HFFc6 (cell line): ENCODE measurements around the gene MACROH2A1. TPM values are rescaled to one million over a fixed set of nuclear protein-coding genes. Genes with fewer than 3 reads are reported as not detected.

Experiments
- DNase-seq: peaks from one replicate; pipeline ENCODE4 v3.0.0-alpha.2; 2018
- H3K27ac Mint-ChIP-seq: 2 replicates; pipeline ENCODE4 v1.8.0; 2020; ENCODE audit warnings: mild to moderate bottlenecking, mixed read lengths
- H3K27me3 Mint-ChIP-seq: 2 replicates; pipeline ENCODE4 v1.8.0; 2021; ENCODE audit warnings: mild to moderate bottlenecking, moderate library complexity, mixed read lengths; ENCODE audit not compliant: insufficient read depth
- H3K36me3 Mint-ChIP-seq: 2 replicates; pipeline ENCODE4 v1.8.0; 2021; ENCODE audit warnings: low read depth, mixed read lengths
- H3K4me1 Mint-ChIP-seq: 2 replicates; pipeline ENCODE4 v1.8.0; 2020; ENCODE audit warnings: low read depth, mixed read lengths
- H3K4me3 Mint-ChIP-seq: 2 replicates; pipeline ENCODE4 v1.8.0; 2020; ENCODE audit warnings: mild to moderate bottlenecking, moderate library complexity, mixed read lengths
- H3K9me3 Mint-ChIP-seq: 2 replicates; pipeline ENCODE4 v1.8.0; 2020; ENCODE audit warnings: mild to moderate bottlenecking, mixed read lengths
- total RNA-seq, 6 experiments: library from RNA; stranded (reverse); fragmentation: NEBNext Ultra II Directional; extraction: Animal tissue kit (Norgen Biotek cat#: 25700); gene quantifications; 2 replicates in 1 of 6; 3 replicates in 5 of 6; pipeline ENCODE4 v1.2.3, GENCODE V29; 2021
- TF ChIP-seq, protein P1 (sequence below): fragments of 200-600 bp; sonication (generic); IDR thresholded peaks from 2 replicates; pipeline ENCODE4 v1.5.0; 2021; ENCODE audit warnings: antibody characterized with exemption, mild to moderate bottlenecking

The MACROH2A1 gene
- total RNA-seq, 6 experiments from 2014 or later = 116 to 144 (median 127) TPM

- Mint-ChIP-seq H3K36me3 (no peaks in the 10 kb centered on the region), H3K27ac (no peak overlapping the region), H3K9me3 (no peaks in the 10 kb centered on the region), H3K27me3 (peaks cover 4% of the 10 kb centered on the region), H3K4me3 (no peak overlapping the region), H3K4me1 (peaks cover 30% of the 10 kb centered on the region)
- TF ChIP-seq, protein P1, sequence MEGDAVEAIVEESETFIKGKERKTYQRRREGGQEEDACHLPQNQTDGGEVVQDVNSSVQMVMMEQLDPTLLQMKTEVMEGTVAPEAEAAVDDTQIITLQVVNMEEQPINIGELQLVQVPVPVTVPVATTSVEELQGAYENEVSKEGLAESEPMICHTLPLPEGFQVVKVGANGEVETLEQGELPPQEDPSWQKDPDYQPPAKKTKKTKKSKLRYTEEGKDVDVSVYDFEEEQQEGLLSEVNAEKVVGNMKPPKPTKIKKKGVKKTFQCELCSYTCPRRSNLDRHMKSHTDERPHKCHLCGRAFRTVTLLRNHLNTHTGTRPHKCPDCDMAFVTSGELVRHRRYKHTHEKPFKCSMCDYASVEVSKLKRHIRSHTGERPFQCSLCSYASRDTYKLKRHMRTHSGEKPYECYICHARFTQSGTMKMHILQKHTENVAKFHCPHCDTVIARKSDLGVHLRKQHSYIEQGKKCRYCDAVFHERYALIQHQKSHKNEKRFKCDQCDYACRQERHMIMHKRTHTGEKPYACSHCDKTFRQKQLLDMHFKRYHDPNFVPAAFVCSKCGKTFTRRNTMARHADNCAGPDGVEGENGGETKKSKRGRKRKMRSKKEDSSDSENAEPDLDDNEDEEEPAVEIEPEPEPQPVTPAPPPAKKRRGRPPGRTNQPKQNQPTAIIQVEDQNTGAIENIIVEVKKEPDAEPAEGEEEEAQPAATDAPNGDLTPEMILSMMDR = no peak
- DNase-seq = no peak
Measured at GRCh38 chr5:135441919-135442318, 42.9 kb upstream of the MACROH2A1 start.

DNA sequence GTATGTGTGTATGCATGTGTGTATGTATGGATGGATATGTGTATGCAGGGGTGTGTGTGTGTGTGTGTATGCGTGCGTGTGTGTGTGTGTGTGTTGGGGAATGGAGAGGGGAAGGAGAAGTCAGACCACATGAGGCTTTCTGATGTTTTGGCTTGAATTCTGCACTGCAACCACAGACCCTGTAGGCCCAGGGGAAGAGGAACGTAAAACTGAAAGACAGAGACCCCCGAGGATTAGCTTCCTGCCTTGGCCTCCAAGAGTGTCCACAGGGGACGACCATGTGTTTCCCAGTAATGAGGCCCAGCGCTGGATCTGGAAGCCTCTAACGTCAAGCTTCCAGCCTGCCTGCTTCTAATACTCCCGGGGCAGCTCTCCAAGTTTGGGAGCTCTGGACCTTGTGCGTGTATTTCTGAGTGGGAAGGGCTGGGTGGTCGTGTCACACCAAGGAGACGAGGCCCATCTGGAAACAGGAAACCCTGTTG, 42.4 kb upstream of the MACROH2A1 start:
- Mint-ChIP-seq H3K4me1 (peaks cover 35% of the 10 kb centered on the region), H3K27me3 (peaks cover 4% of the 10 kb centered on the region), H3K4me3 (no peak overlapping the region), H3K27ac (no peak overlapping the region), H3K36me3 (no peaks in the 10 kb centered on the region), H3K9me3 (no peaks in the 10 kb centered on the region)
- TF ChIP-seq, protein P1 = no peak
- DNase-seq = no peak

- Mint-ChIP-seq H3K9me3 (no peaks in the 10 kb centered on the region), H3K27ac (no peak overlapping the region), H3K4me3 (no peak overlapping the region), H3K27me3 (peaks cover 4% of the 10 kb centered on the region), H3K36me3 (no peaks in the 10 kb centered on the region), H3K4me1 (peaks cover 40% of the 10 kb centered on the region)
- no peak for DNase-seq
- TF ChIP-seq, protein P1 = no peak
Measured at GRCh38 chr5:135440916-135441315, 41.9 kb upstream of the MACROH2A1 start.

DNA sequence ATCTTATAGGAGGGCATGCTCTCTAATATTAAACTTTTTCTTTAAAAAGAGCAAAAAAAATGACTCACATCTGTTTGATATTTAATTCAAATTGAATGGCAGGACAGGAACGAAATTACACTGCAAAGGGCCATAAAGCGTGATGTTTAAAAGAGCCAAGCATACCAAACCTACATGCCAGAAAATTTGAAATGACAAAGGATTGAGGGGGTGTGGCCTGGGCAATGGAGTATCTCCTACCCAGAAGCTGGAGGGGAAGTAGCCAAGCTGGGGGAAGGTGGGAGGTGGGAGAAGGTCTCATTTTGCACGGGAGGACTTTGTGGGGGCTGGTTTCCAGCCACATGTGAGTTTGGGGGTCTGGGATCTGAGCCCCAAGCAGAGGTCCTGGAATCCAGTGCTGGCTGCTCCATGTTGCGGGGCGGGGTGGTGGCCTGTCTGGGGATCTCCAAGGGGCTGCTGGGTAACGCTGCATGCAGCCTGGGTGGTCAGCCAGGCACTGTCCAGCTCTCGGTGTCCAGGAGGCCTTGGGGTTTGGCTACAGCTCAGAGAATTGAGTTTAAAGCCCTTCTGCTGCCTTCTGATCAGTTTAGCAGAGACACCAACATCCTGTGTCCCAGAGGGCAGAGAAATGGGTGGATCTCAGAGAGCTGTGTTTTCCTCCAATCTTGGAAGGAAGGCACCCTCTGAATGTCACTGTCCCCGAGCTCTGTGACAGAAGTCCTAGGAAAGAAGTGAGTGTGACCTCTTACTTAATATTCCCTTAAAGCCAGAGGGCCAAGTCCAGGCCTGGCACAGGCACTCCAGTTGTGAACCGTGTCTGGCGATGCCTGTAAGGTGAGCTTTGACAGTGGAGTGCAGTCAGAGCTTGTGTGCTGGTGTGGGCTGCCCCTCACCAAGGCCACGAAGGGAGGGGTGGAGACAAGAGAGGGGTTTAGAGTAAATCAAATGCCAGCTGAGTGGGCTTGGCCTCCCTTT, 40.5 kb upstream of the MACROH2A1 start:
- no peak for DNase-seq
- Mint-ChIP-seq H3K27me3 (peaks cover 4% of the 10 kb centered on the region), H3K4me3 (no peak overlapping the region), H3K36me3 (no peaks in the 10 kb centered on the region), H3K27ac (no peak overlapping the region; the same call in 1 of the 2 replicates), H3K9me3 (no peaks in the 10 kb centered on the region), H3K4me1 (peaks cover 52% of the 10 kb centered on the region)
- TF ChIP-seq, protein P1 = no peak

DNA sequence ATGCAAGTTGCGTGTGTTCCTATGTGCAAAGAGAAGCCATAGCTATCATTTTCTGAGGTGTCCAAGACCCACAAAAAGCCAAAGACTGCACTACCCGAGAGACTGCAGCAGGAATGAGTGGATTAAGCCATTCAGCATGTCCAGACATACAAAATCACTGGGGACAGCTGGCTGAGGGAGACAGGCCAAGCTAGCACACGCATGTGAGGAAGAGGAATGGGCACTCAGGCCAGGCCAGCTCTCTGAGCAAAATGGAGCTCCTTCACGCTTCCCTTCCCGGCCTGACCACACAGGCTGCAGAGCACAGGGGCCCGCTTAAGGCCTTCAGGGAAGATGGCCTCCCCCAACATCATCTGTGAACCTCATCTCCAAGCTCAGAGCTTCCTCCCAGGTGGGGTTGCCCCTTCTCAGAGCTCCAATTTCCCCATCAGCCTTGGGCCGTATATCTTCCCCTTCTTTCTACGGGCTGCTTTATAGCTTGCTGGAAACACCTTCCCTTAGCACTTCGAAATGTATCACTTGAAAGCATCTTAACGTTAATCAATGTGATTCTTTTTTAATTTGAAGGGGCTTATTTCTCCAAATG, 39.7 kb upstream of the MACROH2A1 start:
- Mint-ChIP-seq H3K27ac (peak overlapping the region; percentile 95), H3K36me3 (no peaks in the 10 kb centered on the region), H3K4me3 (no peak overlapping the region), H3K4me1 (peaks cover 60% of the 10 kb centered on the region), H3K9me3 (no peaks in the 10 kb centered on the region), H3K27me3 (no peaks in the 10 kb centered on the region; the same call in 1 of the 2 replicates)
- no peak for DNase-seq
- TF ChIP-seq, protein P1 = no peak
